HCT116 (cell line): ENCODE measurements around the gene TOX3.

ENCODE experiments used
- ELF1 ChIP-seq: IDR thresholded peaks from 2 replicates; pipeline ENCODE4 v1.6.1; 2012; ENCODE audit warnings: low read depth, borderline replicate concordance
- POLR2A ChIP-seq: IDR thresholded peaks from 2 replicates; pipeline ENCODE4 v1.7.0; 2011; ENCODE audit warnings: borderline replicate concordance; ENCODE audit not compliant: insufficient read depth, insufficient read length; ENCODE audit errors: extremely low read depth
- TCF7L2 ChIP-seq: IDR thresholded peaks from 2 replicates; pipeline ENCODE4 v1.7.0; 2011; ENCODE audit warnings: borderline replicate concordance, inconsistent platforms; ENCODE audit not compliant: insufficient read depth, insufficient read length; ENCODE audit errors: extremely low read depth
- YY1 ChIP-seq: IDR thresholded peaks from 2 replicates; pipeline ENCODE4 v1.6.1; 2011; ENCODE audit warnings: low read length, low read depth, moderate library complexity, mild to moderate bottlenecking; ENCODE audit not compliant: insufficient replicate concordance; ENCODE audit errors: extremely low read depth
- TF ChIP-seq, protein P1 (sequence below), 3 experiments: fragments of 200-600 bp in 1 of 3; sonication (generic) in 1 of 3; IDR thresholded peaks in 2 of 3; conservative IDR thresholded peaks in 1 of 3; 2 replicates each; pipeline ENCODE4 v1.5.1; 2012 to 2017; ENCODE audit warnings: low read depth in 2 of 3, low read length in 2 of 3, antibody characterized with exemption in 1 of 3, borderline replicate concordance in 1 of 3, control low read depth in 1 of 3, mild to moderate bottlenecking in 1 of 3, mixed read lengths in 1 of 3, mixed run types in 1 of 3, moderate library complexity in 1 of 3; ENCODE audit not compliant: insufficient read depth in 1 of 3
- TF ChIP-seq, protein P2 (sequence below): IDR thresholded peaks from 2 replicates; pipeline ENCODE4 v1.6.1; 2012
- TF ChIP-seq, protein P3 (sequence below): IDR thresholded peaks from 2 replicates; pipeline ENCODE4 v1.6.1; 2011; ENCODE audit warnings: mild to moderate bottlenecking, low read length, moderate library complexity; ENCODE audit not compliant: insufficient replicate concordance; ENCODE audit errors: extremely low read depth

DNA sequence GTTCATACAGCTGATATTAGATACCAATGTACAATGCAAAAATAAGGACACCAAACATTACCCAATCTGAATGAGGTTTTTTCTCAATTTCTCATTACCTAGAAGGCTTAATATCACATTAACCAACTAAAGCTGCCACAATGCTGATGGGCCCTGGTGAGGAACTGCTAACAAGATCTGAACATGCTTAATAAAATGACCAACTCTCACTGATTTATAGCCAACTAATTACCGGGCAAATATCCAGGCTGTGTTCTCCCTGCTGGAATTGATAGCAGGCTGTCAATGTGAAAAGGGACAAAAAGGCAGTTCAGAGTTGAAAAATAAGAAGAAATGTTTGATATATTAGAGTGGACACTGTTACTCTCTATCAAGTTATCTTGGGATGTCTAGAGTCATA is 124.6 kb downstream of the TOX3 start:
- TF ChIP-seq, protein P1, sequence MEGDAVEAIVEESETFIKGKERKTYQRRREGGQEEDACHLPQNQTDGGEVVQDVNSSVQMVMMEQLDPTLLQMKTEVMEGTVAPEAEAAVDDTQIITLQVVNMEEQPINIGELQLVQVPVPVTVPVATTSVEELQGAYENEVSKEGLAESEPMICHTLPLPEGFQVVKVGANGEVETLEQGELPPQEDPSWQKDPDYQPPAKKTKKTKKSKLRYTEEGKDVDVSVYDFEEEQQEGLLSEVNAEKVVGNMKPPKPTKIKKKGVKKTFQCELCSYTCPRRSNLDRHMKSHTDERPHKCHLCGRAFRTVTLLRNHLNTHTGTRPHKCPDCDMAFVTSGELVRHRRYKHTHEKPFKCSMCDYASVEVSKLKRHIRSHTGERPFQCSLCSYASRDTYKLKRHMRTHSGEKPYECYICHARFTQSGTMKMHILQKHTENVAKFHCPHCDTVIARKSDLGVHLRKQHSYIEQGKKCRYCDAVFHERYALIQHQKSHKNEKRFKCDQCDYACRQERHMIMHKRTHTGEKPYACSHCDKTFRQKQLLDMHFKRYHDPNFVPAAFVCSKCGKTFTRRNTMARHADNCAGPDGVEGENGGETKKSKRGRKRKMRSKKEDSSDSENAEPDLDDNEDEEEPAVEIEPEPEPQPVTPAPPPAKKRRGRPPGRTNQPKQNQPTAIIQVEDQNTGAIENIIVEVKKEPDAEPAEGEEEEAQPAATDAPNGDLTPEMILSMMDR (IDR thresholded peaks at IDR 0.05 in 2 of 3, conservative IDR thresholded peaks at IDR 0.05 in 1 of 3; ENCODE audit: borderline replicate concordance in 1 of 3, insufficient read depth in 1 of 3, low read depth in 2 of 3, low read length in 2 of 3): no peak
- TF ChIP-seq YY1 (no peak), TCF7L2 (no peak), POLR2A (no peak), ELF1 (no peak)
- TF ChIP-seq, protein P2, sequence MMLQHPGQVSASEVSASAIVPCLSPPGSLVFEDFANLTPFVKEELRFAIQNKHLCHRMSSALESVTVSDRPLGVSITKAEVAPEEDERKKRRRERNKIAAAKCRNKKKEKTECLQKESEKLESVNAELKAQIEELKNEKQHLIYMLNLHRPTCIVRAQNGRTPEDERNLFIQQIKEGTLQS: no peak
- TF ChIP-seq, protein P3, sequence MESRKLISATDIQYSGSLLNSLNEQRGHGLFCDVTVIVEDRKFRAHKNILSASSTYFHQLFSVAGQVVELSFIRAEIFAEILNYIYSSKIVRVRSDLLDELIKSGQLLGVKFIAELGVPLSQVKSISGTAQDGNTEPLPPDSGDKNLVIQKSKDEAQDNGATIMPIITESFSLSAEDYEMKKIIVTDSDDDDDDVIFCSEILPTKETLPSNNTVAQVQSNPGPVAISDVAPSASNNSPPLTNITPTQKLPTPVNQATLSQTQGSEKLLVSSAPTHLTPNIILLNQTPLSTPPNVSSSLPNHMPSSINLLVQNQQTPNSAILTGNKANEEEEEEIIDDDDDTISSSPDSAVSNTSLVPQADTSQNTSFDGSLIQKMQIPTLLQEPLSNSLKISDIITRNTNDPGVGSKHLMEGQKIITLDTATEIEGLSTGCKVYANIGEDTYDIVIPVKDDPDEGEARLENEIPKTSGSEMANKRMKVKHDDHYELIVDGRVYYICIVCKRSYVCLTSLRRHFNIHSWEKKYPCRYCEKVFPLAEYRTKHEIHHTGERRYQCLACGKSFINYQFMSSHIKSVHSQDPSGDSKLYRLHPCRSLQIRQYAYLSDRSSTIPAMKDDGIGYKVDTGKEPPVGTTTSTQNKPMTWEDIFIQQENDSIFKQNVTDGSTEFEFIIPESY: no peak
